ENCODE results near the gene MRAS.

MRAS gene

DNA sequence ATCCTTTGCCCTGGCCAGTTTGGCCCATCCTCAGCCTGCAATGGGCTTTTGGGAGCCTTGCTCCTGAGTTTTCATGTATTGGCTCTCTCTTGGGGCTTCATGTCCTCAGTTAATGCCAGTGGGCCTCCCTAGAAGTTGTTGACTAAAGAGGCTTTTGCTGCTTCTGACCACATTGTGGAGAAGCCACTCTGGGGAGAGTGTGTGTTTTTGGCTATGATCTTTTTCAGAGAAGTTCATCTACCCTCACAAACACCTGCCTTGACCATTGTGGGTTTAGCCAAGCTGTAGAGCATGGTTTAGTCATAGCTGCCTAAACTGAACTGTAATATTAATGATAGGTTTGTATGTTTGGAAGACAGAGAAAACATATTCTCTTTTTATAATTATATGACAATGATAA, 6.0 kb downstream of the MRAS start:
- TF ChIP-seq, protein P1, sequence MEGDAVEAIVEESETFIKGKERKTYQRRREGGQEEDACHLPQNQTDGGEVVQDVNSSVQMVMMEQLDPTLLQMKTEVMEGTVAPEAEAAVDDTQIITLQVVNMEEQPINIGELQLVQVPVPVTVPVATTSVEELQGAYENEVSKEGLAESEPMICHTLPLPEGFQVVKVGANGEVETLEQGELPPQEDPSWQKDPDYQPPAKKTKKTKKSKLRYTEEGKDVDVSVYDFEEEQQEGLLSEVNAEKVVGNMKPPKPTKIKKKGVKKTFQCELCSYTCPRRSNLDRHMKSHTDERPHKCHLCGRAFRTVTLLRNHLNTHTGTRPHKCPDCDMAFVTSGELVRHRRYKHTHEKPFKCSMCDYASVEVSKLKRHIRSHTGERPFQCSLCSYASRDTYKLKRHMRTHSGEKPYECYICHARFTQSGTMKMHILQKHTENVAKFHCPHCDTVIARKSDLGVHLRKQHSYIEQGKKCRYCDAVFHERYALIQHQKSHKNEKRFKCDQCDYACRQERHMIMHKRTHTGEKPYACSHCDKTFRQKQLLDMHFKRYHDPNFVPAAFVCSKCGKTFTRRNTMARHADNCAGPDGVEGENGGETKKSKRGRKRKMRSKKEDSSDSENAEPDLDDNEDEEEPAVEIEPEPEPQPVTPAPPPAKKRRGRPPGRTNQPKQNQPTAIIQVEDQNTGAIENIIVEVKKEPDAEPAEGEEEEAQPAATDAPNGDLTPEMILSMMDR (IDR thresholded peaks at IDR 0.05): no peak
- Histone ChIP-seq H3K9me3 (ENCODE audit: control insufficient read depth, low read length) (no peaks in the 10 kb centered on the region), H3K27ac (no peak overlapping the region), H3K36me3 (ENCODE audit: control insufficient read depth, insufficient read depth, low read length) (no peaks in the 10 kb centered on the region), H3K4me2 (ENCODE audit: low read length) (no peak overlapping the region), H3K27me3 (ENCODE audit: control insufficient read depth, insufficient read depth, low read length) (no peaks in the 10 kb centered on the region), H3K9ac (no peak overlapping the region), H3K79me2 (no peaks in the 10 kb centered on the region), H2AFZ (no peak overlapping the region), H3K4me1 (no peaks in the 10 kb centered on the region), H3K4me3 (ENCODE audit: low read depth, low read length) (no peak overlapping the region)

DNA sequence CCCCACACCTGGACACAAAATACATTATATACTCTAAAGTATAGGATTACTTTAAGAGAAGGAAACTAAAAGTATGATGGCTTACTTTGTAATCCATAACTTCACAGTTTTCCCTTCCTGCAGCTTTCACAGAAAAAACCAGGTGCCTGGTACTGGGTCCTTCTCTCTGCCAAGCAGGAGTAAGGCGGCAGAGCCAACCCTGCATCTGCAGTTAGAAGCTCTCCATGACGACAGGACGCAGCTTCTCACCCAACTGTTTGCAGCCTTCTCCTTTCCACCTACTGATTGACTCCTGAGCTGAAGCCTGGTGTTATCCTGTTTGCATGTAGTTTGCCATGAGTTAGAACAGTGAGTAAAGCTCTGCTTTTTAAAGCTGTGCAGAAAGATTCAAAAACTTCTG, 6.7 kb downstream of the MRAS start:
- Histone ChIP-seq H2AFZ (no peak overlapping the region), H3K79me2 (no peaks in the 10 kb centered on the region), H3K9me3 (ENCODE audit: control insufficient read depth, low read length) (no peaks in the 10 kb centered on the region), H3K4me3 (ENCODE audit: low read depth, low read length) (no peak overlapping the region), H3K4me1 (no peaks in the 10 kb centered on the region), H3K9ac (no peak overlapping the region), H3K36me3 (ENCODE audit: control insufficient read depth, insufficient read depth, low read length) (no peaks in the 10 kb centered on the region), H3K4me2 (ENCODE audit: low read length) (no peak overlapping the region), H3K27me3 (ENCODE audit: control insufficient read depth, insufficient read depth, low read length) (no peaks in the 10 kb centered on the region), H3K27ac (no peak overlapping the region)
- TF ChIP-seq, protein P1 (IDR thresholded peaks at IDR 0.05): no peak

DNA sequence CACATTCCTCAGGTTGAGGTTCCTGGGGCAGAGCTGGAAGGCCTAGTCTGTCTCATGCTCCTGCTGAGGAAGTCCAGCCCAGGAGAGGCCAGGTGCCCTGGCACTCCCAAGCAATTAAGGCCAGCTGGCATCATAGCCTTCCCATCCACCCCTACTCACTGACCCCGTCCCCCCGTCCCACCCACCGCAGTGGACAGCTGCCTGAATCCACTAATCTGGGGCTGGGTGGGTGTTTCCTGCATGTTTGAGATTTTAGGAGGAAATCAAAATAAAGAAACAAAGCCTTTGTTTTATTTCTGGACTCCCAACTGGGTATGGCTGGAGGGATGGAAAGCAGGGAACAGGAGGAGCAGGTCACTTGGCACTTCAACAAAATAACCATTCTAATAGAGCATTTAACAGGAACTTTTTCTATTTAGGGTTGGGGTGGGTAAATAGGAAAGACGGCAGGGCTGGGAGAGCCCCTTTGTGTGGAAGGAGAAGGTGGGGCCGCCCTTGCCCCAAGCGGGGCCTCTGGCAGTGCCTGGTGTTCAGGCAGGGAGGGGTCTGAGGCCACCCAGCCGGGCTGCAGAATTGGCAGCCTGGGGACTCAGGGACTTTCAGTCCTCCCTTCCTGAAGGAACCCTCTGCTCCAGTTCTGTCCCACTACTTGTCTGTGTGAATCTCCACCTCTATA, 8.5 kb downstream of the MRAS start:
- no peaks in the 10 kb centered on the region for H3K36me3 ChIP-seq (ENCODE audit: control insufficient read depth, insufficient read depth, low read length)
- H2AFZ ChIP-seq: no peak overlapping the region
- no peak overlapping the region for H3K27ac ChIP-seq
- no peak overlapping the region for H3K4me3 ChIP-seq (ENCODE audit: low read depth, low read length)
- TF ChIP-seq, protein P1 (IDR thresholded peaks at IDR 0.05): no peak
- no peak overlapping the region for H3K4me2 ChIP-seq (ENCODE audit: low read length)
- H3K79me2 ChIP-seq: peaks cover 5% of the 10 kb centered on the region
- no peaks in the 10 kb centered on the region for H3K9me3 ChIP-seq (ENCODE audit: control insufficient read depth, low read length)
- H3K27me3 ChIP-seq (ENCODE audit: control insufficient read depth, insufficient read depth, low read length): no peaks in the 10 kb centered on the region
- no peaks in the 10 kb centered on the region for H3K4me1 ChIP-seq
- no peak overlapping the region for H3K9ac ChIP-seq

DNA sequence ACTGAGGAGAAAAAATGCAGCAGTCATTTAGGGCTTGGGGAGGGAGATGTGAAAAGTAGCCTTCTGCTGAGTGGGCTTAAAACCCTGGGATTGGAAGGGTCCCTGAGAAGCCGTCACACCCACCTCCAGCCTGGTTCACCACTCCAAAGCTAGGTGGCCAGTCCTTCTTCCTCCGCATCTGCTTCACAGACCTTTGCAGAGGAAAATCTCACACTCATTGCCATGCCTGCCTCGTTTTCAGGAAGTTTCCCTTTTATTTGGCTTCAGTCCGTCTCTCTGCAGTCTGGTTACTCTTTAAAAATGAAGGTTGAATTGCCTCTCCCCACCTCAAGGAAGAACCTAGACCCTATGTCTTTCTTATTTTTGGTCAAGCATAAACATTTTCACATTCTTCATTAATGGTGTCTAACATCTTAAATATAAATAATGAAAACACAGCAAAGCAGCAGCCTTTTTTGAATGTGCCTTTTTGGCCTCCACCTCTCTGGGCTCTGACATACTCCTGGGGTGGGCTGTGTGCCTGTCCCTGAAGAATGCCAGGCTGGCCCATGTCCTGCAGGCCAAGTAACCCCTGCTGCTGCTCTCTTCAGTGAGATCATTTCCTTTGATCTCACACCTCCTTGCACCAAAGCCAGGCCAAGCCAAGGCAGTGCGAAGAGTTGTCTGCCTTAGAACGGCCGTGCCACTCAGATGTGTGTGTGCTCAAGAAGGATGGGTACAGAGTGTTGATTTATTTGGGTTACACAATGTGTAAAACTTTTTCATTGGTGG, 11.0 kb downstream of the MRAS start:
- Histone ChIP-seq H3K9me3 (ENCODE audit: control insufficient read depth, low read length) (no peaks in the 10 kb centered on the region), H3K4me3 (ENCODE audit: low read depth, low read length) (no peak overlapping the region), H3K4me1 (no peaks in the 10 kb centered on the region), H3K27ac (no peak overlapping the region), H3K9ac (no peak overlapping the region), H3K4me2 (ENCODE audit: low read length) (no peak overlapping the region), H3K79me2 (peaks cover 16% of the 10 kb centered on the region), H3K36me3 (ENCODE audit: control insufficient read depth, insufficient read depth, low read length) (no peaks in the 10 kb centered on the region), H3K27me3 (ENCODE audit: control insufficient read depth, insufficient read depth, low read length) (no peaks in the 10 kb centered on the region), H2AFZ (no peak overlapping the region)
- TF ChIP-seq, protein P1 (IDR thresholded peaks at IDR 0.05): no peak

Measured in parathyroid adenoma (tissue), 2 donors.